GM21619 (cell line): ENCODE data around the gene KSR1.

ENCODE experiments used
- ATAC-seq: cut with Tn5 transposase; IDR thresholded peaks from one replicate; pipeline ENCODE4 v1.9.1; 2021; ENCODE audit not compliant: unreplicated experiment

KSR1 gene

GRCh38 chr17:27603880-27604794, 147.9 kb downstream of the KSR1 start:
- ATAC-seq = no peak

- ATAC-seq = no peak
Observed at GRCh38 chr17:27605409-27605808, 149.2 kb downstream of the KSR1 start.

- ATAC-seq = no peak
Observed at GRCh38 chr17:27607521-27608091, 151.4 kb downstream of the KSR1 start.

GRCh38 chr17:27608328-27609230, 152.3 kb downstream of the KSR1 start:
- no peak for ATAC-seq

- ATAC-seq = no peak
Observed at GRCh38 chr17:27609611-27610303, 153.5 kb downstream of the KSR1 start.

- ATAC-seq = no peak
Observed at GRCh38 chr17:27610304-27610677, 154.0 kb downstream of the KSR1 start.

- ATAC-seq = no peak
Observed at GRCh38 chr17:27612160-27612770, 156.0 kb downstream of the KSR1 start.

GRCh38 chr17:27613433-27613832, 157.2 kb downstream of the KSR1 start:
- no peak for ATAC-seq

- ATAC-seq = no peak
Observed at GRCh38 chr17:27615121-27615520, 158.9 kb downstream of the KSR1 start.

- no peak for ATAC-seq
Observed at GRCh38 chr17:27616414-27616813, 160.2 kb downstream of the KSR1 start.

- ATAC-seq = no peak
Observed at GRCh38 chr17:27618417-27618816, 162.2 kb downstream of the KSR1 start.

- no peak for ATAC-seq
Observed at GRCh38 chr17:27620721-27621120, 164.5 kb downstream of the KSR1 start.

GRCh38 chr17:27621536-27621935, 165.3 kb downstream of the KSR1 start:
- ATAC-seq = no peak

- ATAC-seq = no peak
Observed at GRCh38 chr17:27621942-27622559, 165.8 kb downstream of the KSR1 start.

GRCh38 chr17:27622986-27623385, 166.7 kb downstream of the KSR1 start:
- ATAC-seq = no peak

GRCh38 chr17:27623614-27624013, 167.4 kb downstream of the KSR1 start:
- ATAC-seq = no peak

GRCh38 chr17:27624539-27624938, 168.3 kb downstream of the KSR1 start:
- ATAC-seq = no peak

- no peak for ATAC-seq
Observed at GRCh38 chr17:27625856-27626255, 169.6 kb downstream of the KSR1 start.

GRCh38 chr17:27627514-27627913, 171.3 kb downstream of the KSR1 start:
- ATAC-seq = no peak

- ATAC-seq = no peak
Observed at GRCh38 chr17:27628376-27628775, 172.1 kb downstream of the KSR1 start.
